Measurements from ENCODE around the gene PCBP1. TPM values are rescaled to one million over a fixed set of nuclear protein-coding genes. Genes with fewer than 3 reads are reported as not detected.
A peak's percentile ranks its signal among the peaks of the same experiment; 100 is the strongest.

The PCBP1 gene
- total and polyA plus RNA-seq, 9 of the 15 experiments (the other 6 are each of a cell fraction or from before 2014, with no cell fraction given) = 19.2 to 407 (median 78.1) TPM

GRCh38 chr2:70084973-70085710 lies 2.1 kb upstream of the PCBP1 start (continued):
- TF ChIP-seq GTF3C2 (IDR thresholded peaks at IDR 0.05; ENCODE audit: borderline replicate concordance, extremely low read depth, insufficient read length) (no peak), TBP (optimal IDR thresholded peaks at IDR 0.05; ENCODE audit: low read depth, low read length) (no peak), CC2D1A (IDR thresholded peaks at IDR 0.05) (no peak; the same call in 1 of the 2 replicates), ZNF311 (CRISPR knock-in tag; IDR thresholded peaks at IDR 0.05) (no peak), HOMEZ (CRISPR knock-in tag; IDR thresholded peaks at IDR 0.05) (no peak), ZNF444 (CRISPR knock-in tag; IDR thresholded peaks at IDR 0.05) (no peak), HMG20B (CRISPR knock-in tag; IDR thresholded peaks at IDR 0.05) (no peak), E2F4 (CRISPR knock-in tag; IDR thresholded peaks at IDR 0.05; ENCODE audit: low read depth) (0 out of 2 replicates have a peak, but pooled peaks have one; percentile 14), GATA2 (CRISPR knock-in tag; IDR thresholded peaks at IDR 0.05) (no peak), MYC (IDR thresholded peaks at IDR 0.05; ENCODE audit: low read depth, low read length) (0 out of 2 replicates have a peak, but pooled peaks have one; percentile 12), MYC (CRISPR knock-in tag; IDR thresholded peaks at IDR 0.05; ENCODE audit: borderline replicate concordance, low read depth) (no peak), RFX1 (IDR thresholded peaks at IDR 0.05) (no peak), HDAC6 (IDR thresholded peaks at IDR 0.05; ENCODE audit: low read depth, low read length) (no peak), GABPB2 (CRISPR knock-in tag; conservative IDR thresholded peaks at IDR 0.05) (no peak), GATAD2B (IDR thresholded peaks at IDR 0.05; ENCODE audit: borderline replicate concordance) (peak; percentile 29; the same call in 1 of the 2 replicates), XRCC4 (IDR thresholded peaks at IDR 0.05; ENCODE audit: extremely low read depth, insufficient read depth, insufficient read length) (no peak), BDP1 (IDR thresholded peaks at IDR 0.05; ENCODE audit: insufficient read depth, insufficient read length) (no peak), ETV6 (IDR thresholded peaks at IDR 0.05; ENCODE audit: borderline replicate concordance in 1 of 2, low read depth in 2 of 2, low read length in 1 of 2) (no peak), ETV6 (CRISPR knock-in tag; IDR thresholded peaks at IDR 0.05; ENCODE audit: borderline replicate concordance) (no peak), ZNF143 (CRISPR knock-in tag; IDR thresholded peaks at IDR 0.05) (no peak), SP1 (CRISPR knock-in tag; IDR thresholded peaks at IDR 0.05) (no peak)
- TF ChIP-seq, protein P1, sequence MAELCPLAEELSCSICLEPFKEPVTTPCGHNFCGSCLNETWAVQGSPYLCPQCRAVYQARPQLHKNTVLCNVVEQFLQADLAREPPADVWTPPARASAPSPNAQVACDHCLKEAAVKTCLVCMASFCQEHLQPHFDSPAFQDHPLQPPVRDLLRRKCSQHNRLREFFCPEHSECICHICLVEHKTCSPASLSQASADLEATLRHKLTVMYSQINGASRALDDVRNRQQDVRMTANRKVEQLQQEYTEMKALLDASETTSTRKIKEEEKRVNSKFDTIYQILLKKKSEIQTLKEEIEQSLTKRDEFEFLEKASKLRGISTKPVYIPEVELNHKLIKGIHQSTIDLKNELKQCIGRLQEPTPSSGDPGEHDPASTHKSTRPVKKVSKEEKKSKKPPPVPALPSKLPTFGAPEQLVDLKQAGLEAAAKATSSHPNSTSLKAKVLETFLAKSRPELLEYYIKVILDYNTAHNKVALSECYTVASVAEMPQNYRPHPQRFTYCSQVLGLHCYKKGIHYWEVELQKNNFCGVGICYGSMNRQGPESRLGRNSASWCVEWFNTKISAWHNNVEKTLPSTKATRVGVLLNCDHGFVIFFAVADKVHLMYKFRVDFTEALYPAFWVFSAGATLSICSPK (IDR thresholded peaks at IDR 0.05; ENCODE audit: borderline replicate concordance) = no peak

Data from K562 (cell line).